Coronary artery (tissue), 2 donors: ENCODE results near the gene RASGRP3.

Experiments used
- DNase-seq: peaks from one replicate; pipeline ENCODE4 v3.0.0-alpha.2; 2017; ENCODE audit warnings: low spot score
- H3K27ac ChIP-seq, 2 donors: fragments of 200-600 bp; sonication (generic); one replicate each; pipeline ENCODE4 v1.5.1; 2016 to 2019
- H3K4me3 ChIP-seq: fragments of 200-600 bp; sonication (generic); 2 replicates; pipeline ENCODE4 v1.5.1; 2016; ENCODE audit warnings: mild to moderate bottlenecking, moderate library complexity
- TF ChIP-seq, protein P1 (sequence below): fragments of 200-600 bp; sonication (generic); IDR thresholded peaks from one replicate; pipeline ENCODE4 v1.5.1; 2019; ENCODE audit warnings: antibody characterized with exemption

Gene RASGRP3

DNA sequence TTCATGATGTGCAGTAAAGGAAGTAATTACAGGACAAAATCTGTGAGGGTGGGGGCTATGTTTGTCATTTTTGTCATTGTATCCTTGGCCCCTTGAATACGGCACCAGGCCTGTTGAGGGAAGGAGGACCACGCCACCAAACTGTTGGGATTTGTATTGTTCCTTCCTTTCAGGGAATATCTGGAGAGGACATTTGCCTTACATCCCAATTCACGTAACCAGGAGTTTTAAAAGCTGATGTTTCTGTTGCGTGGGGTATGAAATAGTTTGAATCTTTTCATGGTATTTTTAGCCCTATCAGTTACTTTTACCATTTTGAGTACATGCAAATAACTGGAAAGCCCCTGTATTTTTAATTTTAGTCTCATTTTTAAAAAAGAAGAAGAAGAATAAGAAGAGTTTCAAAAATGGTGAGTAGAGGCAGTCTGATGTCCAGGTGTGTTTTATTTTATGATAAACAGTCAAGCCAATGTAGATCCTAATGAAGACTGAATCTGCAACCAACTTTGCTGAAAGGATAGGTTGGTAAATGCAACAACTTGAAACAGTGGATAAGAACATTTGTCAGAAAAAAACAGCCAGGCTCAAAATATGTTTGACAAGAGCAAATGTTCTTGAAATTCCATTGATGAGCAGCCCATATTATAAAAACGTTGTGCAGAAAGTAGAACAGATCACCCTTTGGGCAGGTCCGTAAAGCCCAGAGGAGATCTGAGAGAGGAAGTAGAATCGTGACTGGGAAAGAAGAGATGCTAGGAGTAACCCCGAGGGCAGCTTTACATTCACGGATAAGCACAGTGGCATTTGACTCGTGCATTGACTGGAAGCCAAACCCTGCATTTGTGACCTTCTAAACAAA lies 54.5 kb downstream of the RASGRP3 start:
- Histone ChIP-seq H3K27ac (no peak overlapping the region), H3K4me3 (no peak overlapping the region)
- no peak for DNase-seq
- TF ChIP-seq, protein P1, sequence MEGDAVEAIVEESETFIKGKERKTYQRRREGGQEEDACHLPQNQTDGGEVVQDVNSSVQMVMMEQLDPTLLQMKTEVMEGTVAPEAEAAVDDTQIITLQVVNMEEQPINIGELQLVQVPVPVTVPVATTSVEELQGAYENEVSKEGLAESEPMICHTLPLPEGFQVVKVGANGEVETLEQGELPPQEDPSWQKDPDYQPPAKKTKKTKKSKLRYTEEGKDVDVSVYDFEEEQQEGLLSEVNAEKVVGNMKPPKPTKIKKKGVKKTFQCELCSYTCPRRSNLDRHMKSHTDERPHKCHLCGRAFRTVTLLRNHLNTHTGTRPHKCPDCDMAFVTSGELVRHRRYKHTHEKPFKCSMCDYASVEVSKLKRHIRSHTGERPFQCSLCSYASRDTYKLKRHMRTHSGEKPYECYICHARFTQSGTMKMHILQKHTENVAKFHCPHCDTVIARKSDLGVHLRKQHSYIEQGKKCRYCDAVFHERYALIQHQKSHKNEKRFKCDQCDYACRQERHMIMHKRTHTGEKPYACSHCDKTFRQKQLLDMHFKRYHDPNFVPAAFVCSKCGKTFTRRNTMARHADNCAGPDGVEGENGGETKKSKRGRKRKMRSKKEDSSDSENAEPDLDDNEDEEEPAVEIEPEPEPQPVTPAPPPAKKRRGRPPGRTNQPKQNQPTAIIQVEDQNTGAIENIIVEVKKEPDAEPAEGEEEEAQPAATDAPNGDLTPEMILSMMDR, result no peak

DNA sequence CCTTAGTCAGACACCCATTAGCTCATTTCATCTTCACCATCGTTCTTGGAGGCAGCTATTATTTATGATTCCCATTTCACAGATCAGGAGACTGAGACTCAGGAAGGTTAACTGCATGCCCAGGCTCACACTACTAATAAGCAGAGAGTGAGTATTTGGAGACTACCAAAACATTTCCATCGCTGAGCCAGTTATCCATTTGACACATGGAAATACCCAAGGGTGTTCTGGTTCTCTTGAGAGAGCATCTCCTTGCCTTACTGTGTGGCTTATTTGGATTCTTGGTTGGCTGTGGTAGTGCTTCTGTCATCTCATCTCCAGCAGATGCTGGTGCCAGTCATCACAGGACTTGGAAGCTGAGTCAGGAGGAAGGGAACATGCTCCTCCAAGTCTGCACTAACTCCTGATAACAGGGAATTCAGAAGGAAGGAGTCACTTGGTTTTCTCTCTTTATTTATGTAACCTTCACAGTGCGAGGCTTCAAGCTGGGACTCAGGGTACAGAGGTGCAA lies 55.2 kb downstream of the RASGRP3 start:
- TF ChIP-seq, protein P1, result no peak
- H3K4me3 ChIP-seq, result no peak overlapping the region
- no peak for DNase-seq
- no peak overlapping the region for H3K27ac ChIP-seq

DNA sequence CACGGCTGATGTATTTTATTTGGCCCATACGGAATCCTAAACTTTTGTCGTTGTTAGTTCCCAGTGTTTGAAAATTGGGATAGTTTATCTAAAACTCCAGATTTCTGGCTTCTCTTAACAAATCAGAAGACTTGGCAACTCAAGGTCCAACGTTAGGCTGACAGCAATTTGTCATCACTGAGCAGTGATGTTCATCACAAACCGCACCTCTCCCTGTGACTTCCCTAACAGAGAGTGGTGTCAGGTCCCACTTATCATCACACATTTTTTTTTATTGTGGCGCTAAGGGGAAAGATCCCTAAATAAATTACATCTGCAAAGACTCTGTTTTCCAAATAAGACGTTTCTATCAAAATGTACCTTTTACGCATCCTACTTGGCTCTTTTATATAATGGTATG lies 55.7 kb downstream of the RASGRP3 start:
- TF ChIP-seq, protein P1, result no peak
- Histone ChIP-seq H3K27ac (no peak overlapping the region), H3K4me3 (no peak overlapping the region)
- DNase-seq, result no peak

DNA sequence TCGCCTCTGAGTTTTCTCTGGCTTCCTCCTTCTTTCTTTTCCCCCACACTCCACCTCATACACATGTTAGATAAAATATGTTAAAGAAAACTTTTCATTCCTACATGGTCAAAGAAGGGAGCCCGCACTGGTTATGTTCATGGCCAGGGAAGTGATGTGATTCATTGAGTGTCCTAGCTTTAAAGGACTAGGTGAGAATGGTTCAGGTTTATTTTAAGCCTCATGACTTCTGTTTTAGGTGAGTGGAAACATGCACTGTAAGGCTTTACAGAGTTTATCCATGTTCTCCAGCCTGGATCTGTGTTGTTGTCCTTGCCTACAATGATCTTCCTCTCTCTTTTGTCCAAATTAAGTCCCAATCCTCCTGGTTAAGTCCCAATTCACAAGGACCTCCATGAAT lies 56.5 kb downstream of the RASGRP3 start:
- TF ChIP-seq, protein P1, result no peak
- no peak for DNase-seq
- no peak overlapping the region for H3K27ac ChIP-seq
- no peak overlapping the region for H3K4me3 ChIP-seq

DNA sequence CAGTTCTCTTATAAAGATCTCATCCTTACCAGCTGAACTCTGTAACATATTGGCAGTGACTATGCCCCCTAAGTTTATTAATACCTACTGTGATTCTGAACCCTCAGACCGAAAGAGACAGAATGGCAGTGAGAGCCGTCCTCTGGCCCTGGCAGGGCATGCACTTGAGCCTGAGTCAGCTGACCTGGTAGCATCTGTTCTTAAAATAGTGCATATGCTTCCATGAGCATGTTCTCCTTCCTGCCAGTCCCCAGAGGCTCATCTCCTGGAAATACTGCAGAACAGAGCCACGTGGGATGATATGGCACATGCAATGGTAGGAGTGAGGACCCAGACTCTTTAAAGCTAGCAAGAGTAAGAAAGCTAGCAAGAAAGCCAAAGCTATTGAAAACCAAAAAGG lies 59.0 kb downstream of the RASGRP3 start:
- TF ChIP-seq, protein P1, result no peak
- Histone ChIP-seq H3K4me3 (no peak overlapping the region), H3K27ac (no peak overlapping the region)
- DNase-seq, result no peak

DNA sequence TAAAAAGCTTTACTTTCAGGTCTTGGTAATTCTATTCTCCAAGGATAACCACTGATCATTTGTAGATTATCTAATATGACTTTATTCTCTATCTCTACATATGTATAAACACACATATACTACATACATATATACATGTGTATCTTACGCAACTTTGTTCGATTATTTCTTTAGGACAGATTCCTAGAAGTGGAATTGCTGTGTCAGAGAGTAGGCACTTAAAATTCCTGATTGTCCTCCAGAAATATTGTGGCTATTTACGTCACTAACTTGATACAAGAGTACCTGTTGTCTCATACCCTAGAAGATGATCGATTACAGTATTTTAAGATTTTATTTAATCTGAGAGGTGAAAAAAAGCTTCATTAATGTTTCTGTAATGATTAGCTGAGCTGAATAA lies 64.8 kb downstream of the RASGRP3 start:
- H3K27ac ChIP-seq, result no peak overlapping the region
- TF ChIP-seq, protein P1, result no peak
- H3K4me3 ChIP-seq, result no peak overlapping the region
- DNase-seq, result no peak

DNA sequence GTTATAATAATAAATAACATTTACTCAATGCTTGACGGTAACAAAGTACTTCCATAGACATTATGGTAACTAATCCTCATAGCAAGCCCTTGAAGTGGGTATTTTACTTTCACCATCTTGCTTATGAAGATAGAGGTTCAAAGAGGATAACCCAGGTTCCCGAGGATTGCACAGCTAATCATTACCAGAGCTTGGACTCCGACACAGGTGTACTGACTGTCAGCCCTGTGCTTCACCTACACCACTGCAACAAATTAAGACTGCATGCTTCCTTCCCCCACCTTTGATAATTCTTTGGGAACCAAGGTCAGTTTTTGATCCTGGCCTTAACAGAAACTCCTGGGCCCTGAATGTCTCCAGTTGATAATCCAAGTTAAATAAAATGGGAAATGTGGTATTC lies 73.8 kb downstream of the RASGRP3 start:
- Histone ChIP-seq H3K27ac (no peak overlapping the region), H3K4me3 (no peak overlapping the region)
- no peak for DNase-seq
- TF ChIP-seq, protein P1, result no peak
